WTC11 (cell line): ENCODE results near the gene NSMCE1.

Experiments
- GABPB1 ChIP-seq: sonication (generic); formaldehyde crosslinking; IDR thresholded peaks from 2 replicates; pipeline ENCODE4 v1.8.1; 2023; ENCODE audit warnings: mild to moderate bottlenecking, missing genetic modification reagents
- JUN ChIP-seq: sonication (generic); formaldehyde crosslinking; IDR thresholded peaks from 2 replicates; pipeline ENCODE4 v1.8.0; 2023; ENCODE audit warnings: mild to moderate bottlenecking, missing genetic modification reagents
- SMAD3 ChIP-seq: sonication (generic); formaldehyde crosslinking; IDR thresholded peaks from 2 replicates; pipeline ENCODE4 v1.8.0; 2022; ENCODE audit warnings: missing genetic modification reagents, mild to moderate bottlenecking, borderline replicate concordance
- SP1 ChIP-seq: sonication (generic); formaldehyde crosslinking; conservative IDR thresholded peaks from 2 replicates; pipeline ENCODE4 v1.8.1; 2022; ENCODE audit warnings: missing genetic modification reagents
- TEAD1 ChIP-seq: sonication (generic); formaldehyde crosslinking; IDR thresholded peaks from 2 replicates; pipeline ENCODE4 v1.8.0; 2022; ENCODE audit warnings: mild to moderate bottlenecking, missing genetic modification reagents
- ZNF138 ChIP-seq: sonication (generic); formaldehyde crosslinking; conservative IDR thresholded peaks from 2 replicates; pipeline ENCODE4 v1.8.1; 2022; ENCODE audit warnings: mild to moderate bottlenecking, moderate library complexity, missing genetic modification reagents
- TF ChIP-seq, protein P1 (sequence below): sonication (generic); formaldehyde crosslinking; IDR thresholded peaks from 2 replicates; pipeline ENCODE4 v1.8.0; 2022; ENCODE audit warnings: mild to moderate bottlenecking, missing genetic modification reagents
- TF ChIP-seq, protein P2 (sequence below): fragments of 200-600 bp; IDR thresholded peaks from 2 replicates; pipeline ENCODE4 v1.8.0; 2022; ENCODE audit warnings: antibody characterized with exemption

- TF ChIP-seq, protein P1, sequence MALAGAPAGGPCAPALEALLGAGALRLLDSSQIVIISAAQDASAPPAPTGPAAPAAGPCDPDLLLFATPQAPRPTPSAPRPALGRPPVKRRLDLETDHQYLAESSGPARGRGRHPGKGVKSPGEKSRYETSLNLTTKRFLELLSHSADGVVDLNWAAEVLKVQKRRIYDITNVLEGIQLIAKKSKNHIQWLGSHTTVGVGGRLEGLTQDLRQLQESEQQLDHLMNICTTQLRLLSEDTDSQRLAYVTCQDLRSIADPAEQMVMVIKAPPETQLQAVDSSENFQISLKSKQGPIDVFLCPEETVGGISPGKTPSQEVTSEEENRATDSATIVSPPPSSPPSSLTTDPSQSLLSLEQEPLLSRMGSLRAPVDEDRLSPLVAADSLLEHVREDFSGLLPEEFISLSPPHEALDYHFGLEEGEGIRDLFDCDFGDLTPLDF (CRISPR knock-in tag) = no peak
- TF ChIP-seq, protein P2, sequence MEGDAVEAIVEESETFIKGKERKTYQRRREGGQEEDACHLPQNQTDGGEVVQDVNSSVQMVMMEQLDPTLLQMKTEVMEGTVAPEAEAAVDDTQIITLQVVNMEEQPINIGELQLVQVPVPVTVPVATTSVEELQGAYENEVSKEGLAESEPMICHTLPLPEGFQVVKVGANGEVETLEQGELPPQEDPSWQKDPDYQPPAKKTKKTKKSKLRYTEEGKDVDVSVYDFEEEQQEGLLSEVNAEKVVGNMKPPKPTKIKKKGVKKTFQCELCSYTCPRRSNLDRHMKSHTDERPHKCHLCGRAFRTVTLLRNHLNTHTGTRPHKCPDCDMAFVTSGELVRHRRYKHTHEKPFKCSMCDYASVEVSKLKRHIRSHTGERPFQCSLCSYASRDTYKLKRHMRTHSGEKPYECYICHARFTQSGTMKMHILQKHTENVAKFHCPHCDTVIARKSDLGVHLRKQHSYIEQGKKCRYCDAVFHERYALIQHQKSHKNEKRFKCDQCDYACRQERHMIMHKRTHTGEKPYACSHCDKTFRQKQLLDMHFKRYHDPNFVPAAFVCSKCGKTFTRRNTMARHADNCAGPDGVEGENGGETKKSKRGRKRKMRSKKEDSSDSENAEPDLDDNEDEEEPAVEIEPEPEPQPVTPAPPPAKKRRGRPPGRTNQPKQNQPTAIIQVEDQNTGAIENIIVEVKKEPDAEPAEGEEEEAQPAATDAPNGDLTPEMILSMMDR = no peak
- TF ChIP-seq TEAD1 (CRISPR knock-in tag) (no peak), ZNF138 (no peak), SP1 (no peak), GABPB1 (no peak), SMAD3 (CRISPR knock-in tag) (no peak), JUN (CRISPR knock-in tag) (no peak)
Observed at GRCh38 chr16:27217256-27217655, 51.3 kb downstream of the NSMCE1 start.
